ENCODE data around the gene PIGB. TPM values are rescaled to one million over a fixed set of nuclear protein-coding genes. Genes with fewer than 3 reads are reported as not detected.

Gene PIGB
- total and polyA plus RNA-seq, 2 of the 13 experiments (the other 11 are each of a cell fraction or from before 2014, with no cell fraction given) = 14.5 to 19.1 TPM

DNA sequence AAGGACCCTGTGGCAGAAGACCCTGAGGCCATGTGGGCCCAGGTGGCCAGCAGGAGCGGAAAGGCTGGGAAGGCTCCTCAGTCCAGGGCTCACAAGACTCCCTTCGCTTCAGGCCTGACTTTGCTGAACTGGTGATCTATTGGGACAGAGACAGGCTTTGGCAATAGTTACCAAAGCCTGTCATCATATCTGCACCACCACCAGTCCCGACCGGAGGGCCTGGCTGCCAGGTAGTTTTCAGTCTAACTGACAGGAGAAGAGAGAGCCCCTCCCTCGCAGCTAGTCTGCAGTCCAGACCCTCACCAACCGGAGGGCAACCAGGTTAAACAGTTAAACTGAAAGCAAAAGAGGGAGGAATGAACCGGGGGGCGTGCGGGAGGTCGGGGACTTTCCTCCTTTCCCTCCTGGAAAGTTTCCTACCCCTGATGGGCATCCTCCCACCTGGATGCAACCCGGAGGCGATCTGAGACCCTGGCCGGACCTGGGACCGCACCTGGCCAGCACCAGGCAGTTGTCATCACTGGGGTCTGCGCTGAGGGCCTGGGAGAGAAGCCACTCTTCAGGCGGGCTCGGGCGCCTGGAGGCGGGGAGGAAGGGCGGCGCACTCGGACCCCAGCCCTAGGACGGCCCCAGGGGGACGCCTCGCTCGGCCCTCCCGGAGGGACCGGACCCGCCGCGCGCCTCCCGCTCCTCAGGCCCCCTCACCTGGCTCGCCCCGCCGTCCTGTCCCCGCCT, 29.8 kb upstream of the PIGB start (continued):
- TF ChIP-seq, protein P1, sequence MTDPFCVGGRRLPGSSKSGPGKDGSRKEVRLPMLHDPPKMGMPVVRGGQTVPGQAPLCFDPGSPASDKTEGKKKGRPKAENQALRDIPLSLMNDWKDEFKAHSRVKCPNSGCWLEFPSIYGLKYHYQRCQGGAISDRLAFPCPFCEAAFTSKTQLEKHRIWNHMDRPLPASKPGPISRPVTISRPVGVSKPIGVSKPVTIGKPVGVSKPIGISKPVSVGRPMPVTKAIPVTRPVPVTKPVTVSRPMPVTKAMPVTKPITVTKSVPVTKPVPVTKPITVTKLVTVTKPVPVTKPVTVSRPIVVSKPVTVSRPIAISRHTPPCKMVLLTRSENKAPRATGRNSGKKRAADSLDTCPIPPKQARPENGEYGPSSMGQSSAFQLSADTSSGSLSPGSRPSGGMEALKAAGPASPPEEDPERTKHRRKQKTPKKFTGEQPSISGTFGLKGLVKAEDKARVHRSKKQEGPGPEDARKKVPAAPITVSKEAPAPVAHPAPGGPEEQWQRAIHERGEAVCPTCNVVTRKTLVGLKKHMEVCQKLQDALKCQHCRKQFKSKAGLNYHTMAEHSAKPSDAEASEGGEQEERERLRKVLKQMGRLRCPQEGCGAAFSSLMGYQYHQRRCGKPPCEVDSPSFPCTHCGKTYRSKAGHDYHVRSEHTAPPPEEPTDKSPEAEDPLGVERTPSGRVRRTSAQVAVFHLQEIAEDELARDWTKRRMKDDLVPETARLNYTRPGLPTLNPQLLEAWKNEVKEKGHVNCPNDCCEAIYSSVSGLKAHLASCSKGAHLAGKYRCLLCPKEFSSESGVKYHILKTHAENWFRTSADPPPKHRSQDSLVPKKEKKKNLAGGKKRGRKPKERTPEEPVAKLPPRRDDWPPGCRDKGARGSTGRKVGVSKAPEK (CRISPR knock-in tag; IDR thresholded peaks at IDR 0.05; ENCODE audit: borderline replicate concordance) = no peak
- TF ChIP-seq ZNF557 (CRISPR knock-in tag; IDR thresholded peaks at IDR 0.05) (no peak), MTF2 (CRISPR knock-in tag; IDR thresholded peaks at IDR 0.05; ENCODE audit: borderline replicate concordance) (no peak), ZBTB21 (CRISPR knock-in tag; IDR thresholded peaks at IDR 0.05) (no peak), ZNF44 (CRISPR knock-in tag; IDR thresholded peaks at IDR 0.05) (no peak), ZNF17 (CRISPR knock-in tag; IDR thresholded peaks at IDR 0.05) (no peak), TP53 (CRISPR knock-in tag; conservative IDR thresholded peaks at IDR 0.05) (no peak), ATF1 (CRISPR knock-in tag; IDR thresholded peaks at IDR 0.05) (no peak), ZSCAN29 (CRISPR knock-in tag; conservative IDR thresholded peaks at IDR 0.05) (no peak), RFX5 (IDR thresholded peaks at IDR 0.05; ENCODE audit: low read depth, low read length) (no peak), GATAD2A (CRISPR knock-in tag; IDR thresholded peaks at IDR 0.05) (no peak), ZNF747 (CRISPR knock-in tag; IDR thresholded peaks at IDR 0.05; ENCODE audit: borderline replicate concordance) (no peak)
- TF ChIP-seq, protein P2, sequence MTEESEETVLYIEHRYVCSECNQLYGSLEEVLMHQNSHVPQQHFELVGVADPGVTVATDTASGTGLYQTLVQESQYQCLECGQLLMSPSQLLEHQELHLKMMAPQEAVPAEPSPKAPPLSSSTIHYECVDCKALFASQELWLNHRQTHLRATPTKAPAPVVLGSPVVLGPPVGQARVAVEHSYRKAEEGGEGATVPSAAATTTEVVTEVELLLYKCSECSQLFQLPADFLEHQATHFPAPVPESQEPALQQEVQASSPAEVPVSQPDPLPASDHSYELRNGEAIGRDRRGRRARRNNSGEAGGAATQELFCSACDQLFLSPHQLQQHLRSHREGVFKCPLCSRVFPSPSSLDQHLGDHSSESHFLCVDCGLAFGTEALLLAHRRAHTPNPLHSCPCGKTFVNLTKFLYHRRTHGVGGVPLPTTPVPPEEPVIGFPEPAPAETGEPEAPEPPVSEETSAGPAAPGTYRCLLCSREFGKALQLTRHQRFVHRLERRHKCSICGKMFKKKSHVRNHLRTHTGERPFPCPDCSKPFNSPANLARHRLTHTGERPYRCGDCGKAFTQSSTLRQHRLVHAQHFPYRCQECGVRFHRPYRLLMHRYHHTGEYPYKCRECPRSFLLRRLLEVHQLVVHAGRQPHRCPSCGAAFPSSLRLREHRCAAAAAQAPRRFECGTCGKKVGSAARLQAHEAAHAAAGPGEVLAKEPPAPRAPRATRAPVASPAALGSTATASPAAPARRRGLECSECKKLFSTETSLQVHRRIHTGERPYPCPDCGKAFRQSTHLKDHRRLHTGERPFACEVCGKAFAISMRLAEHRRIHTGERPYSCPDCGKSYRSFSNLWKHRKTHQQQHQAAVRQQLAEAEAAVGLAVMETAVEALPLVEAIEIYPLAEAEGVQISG (CRISPR knock-in tag; IDR thresholded peaks at IDR 0.05) = no peak; the same call in 1 of the 2 replicates
- TF ChIP-seq, protein P3, sequence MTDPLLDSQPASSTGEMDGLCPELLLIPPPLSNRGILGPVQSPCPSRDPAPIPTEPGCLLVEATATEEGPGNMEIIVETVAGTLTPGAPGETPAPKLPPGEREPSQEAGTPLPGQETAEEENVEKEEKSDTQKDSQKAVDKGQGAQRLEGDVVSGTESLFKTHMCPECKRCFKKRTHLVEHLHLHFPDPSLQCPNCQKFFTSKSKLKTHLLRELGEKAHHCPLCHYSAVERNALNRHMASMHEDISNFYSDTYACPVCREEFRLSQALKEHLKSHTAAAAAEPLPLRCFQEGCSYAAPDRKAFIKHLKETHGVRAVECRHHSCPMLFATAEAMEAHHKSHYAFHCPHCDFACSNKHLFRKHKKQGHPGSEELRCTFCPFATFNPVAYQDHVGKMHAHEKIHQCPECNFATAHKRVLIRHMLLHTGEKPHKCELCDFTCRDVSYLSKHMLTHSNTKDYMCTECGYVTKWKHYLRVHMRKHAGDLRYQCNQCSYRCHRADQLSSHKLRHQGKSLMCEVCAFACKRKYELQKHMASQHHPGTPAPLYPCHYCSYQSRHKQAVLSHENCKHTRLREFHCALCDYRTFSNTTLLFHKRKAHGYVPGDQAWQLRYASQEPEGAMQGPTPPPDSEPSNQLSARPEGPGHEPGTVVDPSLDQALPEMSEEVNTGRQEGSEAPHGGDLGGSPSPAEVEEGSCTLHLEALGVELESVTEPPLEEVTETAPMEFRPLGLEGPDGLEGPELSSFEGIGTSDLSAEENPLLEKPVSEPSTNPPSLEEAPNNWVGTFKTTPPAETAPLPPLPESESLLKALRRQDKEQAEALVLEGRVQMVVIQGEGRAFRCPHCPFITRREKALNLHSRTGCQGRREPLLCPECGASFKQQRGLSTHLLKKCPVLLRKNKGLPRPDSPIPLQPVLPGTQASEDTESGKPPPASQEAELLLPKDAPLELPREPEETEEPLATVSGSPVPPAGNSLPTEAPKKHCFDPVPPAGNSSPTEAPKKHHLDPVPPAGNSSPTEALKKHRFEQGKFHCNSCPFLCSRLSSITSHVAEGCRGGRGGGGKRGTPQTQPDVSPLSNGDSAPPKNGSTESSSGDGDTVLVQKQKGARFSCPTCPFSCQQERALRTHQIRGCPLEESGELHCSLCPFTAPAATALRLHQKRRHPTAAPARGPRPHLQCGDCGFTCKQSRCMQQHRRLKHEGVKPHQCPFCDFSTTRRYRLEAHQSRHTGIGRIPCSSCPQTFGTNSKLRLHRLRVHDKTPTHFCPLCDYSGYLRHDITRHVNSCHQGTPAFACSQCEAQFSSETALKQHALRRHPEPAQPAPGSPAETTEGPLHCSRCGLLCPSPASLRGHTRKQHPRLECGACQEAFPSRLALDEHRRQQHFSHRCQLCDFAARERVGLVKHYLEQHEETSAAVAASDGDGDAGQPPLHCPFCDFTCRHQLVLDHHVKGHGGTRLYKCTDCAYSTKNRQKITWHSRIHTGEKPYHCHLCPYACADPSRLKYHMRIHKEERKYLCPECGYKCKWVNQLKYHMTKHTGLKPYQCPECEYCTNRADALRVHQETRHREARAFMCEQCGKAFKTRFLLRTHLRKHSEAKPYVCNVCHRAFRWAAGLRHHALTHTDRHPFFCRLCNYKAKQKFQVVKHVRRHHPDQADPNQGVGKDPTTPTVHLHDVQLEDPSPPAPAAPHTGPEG (CRISPR knock-in tag; IDR thresholded peaks at IDR 0.05) = 0 out of 2 replicates have a peak, but pooled peaks have one; percentile 37
- TF ChIP-seq, protein P4, sequence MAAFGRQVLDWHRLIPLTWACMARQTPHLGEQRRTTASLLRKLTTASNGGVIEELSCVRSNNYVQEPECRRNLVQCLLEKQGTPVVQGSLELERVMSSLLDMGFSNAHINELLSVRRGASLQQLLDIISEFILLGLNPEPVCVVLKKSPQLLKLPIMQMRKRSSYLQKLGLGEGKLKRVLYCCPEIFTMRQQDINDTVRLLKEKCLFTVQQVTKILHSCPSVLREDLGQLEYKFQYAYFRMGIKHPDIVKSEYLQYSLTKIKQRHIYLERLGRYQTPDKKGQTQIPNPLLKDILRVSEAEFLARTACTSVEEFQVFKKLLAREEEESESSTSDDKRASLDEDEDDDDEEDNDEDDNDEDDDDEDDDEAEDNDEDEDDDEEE (CRISPR knock-in tag; IDR thresholded peaks at IDR 0.05) = no peak

Measured in HepG2 (cell line).